H1 (cell line): ENCODE measurements around the gene SUPT4H1.

ENCODE experiments used
- BACH1 ChIP-seq: IDR thresholded peaks from 2 replicates; pipeline ENCODE4 v1.6.1; 2012; ENCODE audit warnings: low read length, improper control_type of control experiment
- BRCA1 ChIP-seq: IDR thresholded peaks from 2 replicates; pipeline ENCODE4 v1.6.1; 2012; ENCODE audit warnings: low read depth, low read length, improper control_type of control experiment
- EZH2 ChIP-seq: fragments of 200-600 bp; sonication (generic); IDR thresholded peaks from 2 replicates; pipeline ENCODE4 v1.7.1; 2012; ENCODE audit warnings: low read depth, mild to moderate bottlenecking, moderate library complexity, low read length, inconsistent platforms; ENCODE audit not compliant: severe bottlenecking
- FOSL1 ChIP-seq: IDR thresholded peaks from 2 replicates; pipeline ENCODE4 v1.6.1; 2011; ENCODE audit warnings: mild to moderate bottlenecking, low read depth, low read length, moderate library complexity; ENCODE audit not compliant: insufficient read depth
- NRF1 ChIP-seq: IDR thresholded peaks from 2 replicates; pipeline ENCODE4 v1.6.1; 2011; ENCODE audit warnings: mild to moderate bottlenecking, low read depth, low read length, improper control_type of control experiment
- POLR2A ChIP-seq, 2 experiments: IDR thresholded peaks; 1 replicate in 1 of 2; 2 replicates in 1 of 2; pipeline ENCODE4 v1.6.1; 2011; ENCODE audit warnings: low read depth in 2 of 2, low read length in 2 of 2, mild to moderate bottlenecking in 2 of 2; ENCODE audit errors: control extremely low read depth in 1 of 2
- POLR2AphosphoS5 ChIP-seq: IDR thresholded peaks from 2 replicates; pipeline ENCODE4 v1.6.1; 2011; ENCODE audit warnings: low read depth, low read length
- SP2 ChIP-seq: IDR thresholded peaks from 2 replicates; pipeline ENCODE4 v1.6.1; 2012; ENCODE audit warnings: mild to moderate bottlenecking, low read length, inconsistent platforms
- ZNF274 ChIP-seq: IDR thresholded peaks from 2 replicates; pipeline ENCODE4 v1.7.0; 2012; ENCODE audit warnings: low read length, borderline replicate concordance; ENCODE audit errors: extremely low read depth
- TF ChIP-seq, protein P1 (sequence below): IDR thresholded peaks from 2 replicates; pipeline ENCODE4 v1.6.1; 2011; ENCODE audit warnings: low read depth, mild to moderate bottlenecking, low read length; ENCODE audit not compliant: insufficient read depth
- TF ChIP-seq, protein P2 (sequence below): IDR thresholded peaks from 2 replicates; pipeline ENCODE4 v1.6.1; 2012; ENCODE audit warnings: low read length, inconsistent platforms
- TF ChIP-seq, protein P3 (sequence below), 3 experiments: IDR thresholded peaks; 1 replicate in 2 of 3; 2 replicates in 1 of 3; pipeline versions ENCODE4 v1.5.1 to v1.6.1; 2011; ENCODE audit warnings: low read length in 3 of 3, mild to moderate bottlenecking in 3 of 3, inconsistent platforms in 2 of 3, low read depth in 1 of 3, moderate library complexity in 1 of 3; ENCODE audit not compliant: insufficient read depth in 1 of 3; ENCODE audit errors: control extremely low read depth in 1 of 3

DNA sequence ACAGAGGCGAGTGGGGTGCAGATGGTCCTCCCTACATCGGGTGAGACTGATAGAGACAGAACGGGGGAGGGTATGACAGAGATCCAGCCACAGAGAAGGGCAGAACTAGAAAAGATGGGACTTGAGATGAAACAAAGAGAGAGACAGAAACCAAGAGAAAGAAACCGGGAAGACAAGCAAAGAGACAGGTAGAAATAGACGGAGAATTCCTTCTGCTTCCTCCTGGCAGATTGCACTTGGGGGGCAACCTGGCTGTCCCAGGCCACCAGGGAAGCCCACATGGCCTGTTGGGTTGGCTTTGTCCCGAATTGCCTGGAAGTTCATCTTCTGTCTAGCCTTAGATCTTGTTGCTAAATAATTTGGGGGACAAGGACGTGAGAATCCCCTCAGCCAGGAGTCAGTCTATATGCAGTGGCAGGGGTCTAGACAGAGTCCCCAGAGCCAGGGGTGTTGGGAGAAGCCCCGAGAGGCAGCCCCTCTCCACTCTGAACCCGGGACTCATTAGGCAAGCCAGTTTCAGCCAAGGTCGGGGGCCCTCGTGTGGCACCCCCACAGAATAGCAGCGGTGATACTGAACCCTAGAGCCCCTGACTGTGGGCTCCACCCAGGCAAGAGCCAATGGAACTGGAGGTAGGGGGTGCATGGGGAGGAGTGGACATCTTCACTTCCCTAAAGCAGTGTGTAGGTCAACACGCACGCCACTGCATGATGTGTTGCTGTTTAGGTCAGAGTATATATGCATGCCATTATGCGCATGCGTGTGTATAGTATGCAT, 22.8 kb downstream of the SUPT4H1 start:
- TF ChIP-seq, protein P1, sequence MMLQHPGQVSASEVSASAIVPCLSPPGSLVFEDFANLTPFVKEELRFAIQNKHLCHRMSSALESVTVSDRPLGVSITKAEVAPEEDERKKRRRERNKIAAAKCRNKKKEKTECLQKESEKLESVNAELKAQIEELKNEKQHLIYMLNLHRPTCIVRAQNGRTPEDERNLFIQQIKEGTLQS: no peak
- TF ChIP-seq NRF1 (no peak), POLR2A (IDR thresholded peaks at IDR 0.05; ENCODE audit: control extremely low read depth in 1 of 2, low read depth in 2 of 2, low read length in 2 of 2) (no peak), BACH1 (no peak), EZH2 (no peak), SP2 (no peak), POLR2AphosphoS5 (no peak), FOSL1 (no peak), BRCA1 (no peak), ZNF274 (no peak)
- TF ChIP-seq, protein P2, sequence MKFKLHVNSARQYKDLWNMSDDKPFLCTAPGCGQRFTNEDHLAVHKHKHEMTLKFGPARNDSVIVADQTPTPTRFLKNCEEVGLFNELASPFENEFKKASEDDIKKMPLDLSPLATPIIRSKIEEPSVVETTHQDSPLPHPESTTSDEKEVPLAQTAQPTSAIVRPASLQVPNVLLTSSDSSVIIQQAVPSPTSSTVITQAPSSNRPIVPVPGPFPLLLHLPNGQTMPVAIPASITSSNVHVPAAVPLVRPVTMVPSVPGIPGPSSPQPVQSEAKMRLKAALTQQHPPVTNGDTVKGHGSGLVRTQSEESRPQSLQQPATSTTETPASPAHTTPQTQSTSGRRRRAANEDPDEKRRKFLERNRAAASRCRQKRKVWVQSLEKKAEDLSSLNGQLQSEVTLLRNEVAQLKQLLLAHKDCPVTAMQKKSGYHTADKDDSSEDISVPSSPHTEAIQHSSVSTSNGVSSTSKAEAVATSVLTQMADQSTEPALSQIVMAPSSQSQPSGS: no peak
- TF ChIP-seq, protein P3, sequence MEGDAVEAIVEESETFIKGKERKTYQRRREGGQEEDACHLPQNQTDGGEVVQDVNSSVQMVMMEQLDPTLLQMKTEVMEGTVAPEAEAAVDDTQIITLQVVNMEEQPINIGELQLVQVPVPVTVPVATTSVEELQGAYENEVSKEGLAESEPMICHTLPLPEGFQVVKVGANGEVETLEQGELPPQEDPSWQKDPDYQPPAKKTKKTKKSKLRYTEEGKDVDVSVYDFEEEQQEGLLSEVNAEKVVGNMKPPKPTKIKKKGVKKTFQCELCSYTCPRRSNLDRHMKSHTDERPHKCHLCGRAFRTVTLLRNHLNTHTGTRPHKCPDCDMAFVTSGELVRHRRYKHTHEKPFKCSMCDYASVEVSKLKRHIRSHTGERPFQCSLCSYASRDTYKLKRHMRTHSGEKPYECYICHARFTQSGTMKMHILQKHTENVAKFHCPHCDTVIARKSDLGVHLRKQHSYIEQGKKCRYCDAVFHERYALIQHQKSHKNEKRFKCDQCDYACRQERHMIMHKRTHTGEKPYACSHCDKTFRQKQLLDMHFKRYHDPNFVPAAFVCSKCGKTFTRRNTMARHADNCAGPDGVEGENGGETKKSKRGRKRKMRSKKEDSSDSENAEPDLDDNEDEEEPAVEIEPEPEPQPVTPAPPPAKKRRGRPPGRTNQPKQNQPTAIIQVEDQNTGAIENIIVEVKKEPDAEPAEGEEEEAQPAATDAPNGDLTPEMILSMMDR (IDR thresholded peaks at IDR 0.05; ENCODE audit: control extremely low read depth in 1 of 3, insufficient read depth in 1 of 3, low read depth in 1 of 3, low read length in 3 of 3): peak; percentile 48 to 61 (median 55); a peak in 3 of 4 replicates
